HepG2 (cell line): Measurements from ENCODE around the gene ZDHHC7. TPM values are rescaled to one million over a fixed set of nuclear protein-coding genes. Genes with fewer than 3 reads are reported as not detected.

Source experiments
- AKAP8 ChIP-seq: sonication (generic); formaldehyde crosslinking; IDR thresholded peaks from 2 replicates; pipeline ENCODE4 v1.5.1; 2020; ENCODE audit warnings: mild to moderate bottlenecking, missing genetic modification reagents
- DZIP1 ChIP-seq: sonication (generic); formaldehyde crosslinking; IDR thresholded peaks from 2 replicates; pipeline ENCODE4 v1.5.0; 2020; ENCODE audit warnings: mild to moderate bottlenecking, missing genetic modification reagents
- KLF6 ChIP-seq: IDR thresholded peaks from 2 replicates; pipeline ENCODE4 v1.8.0; 2016; ENCODE audit warnings: missing biosample characterization, missing genetic modification reagents
- MTERF4 ChIP-seq: sonication (generic); formaldehyde crosslinking; IDR thresholded peaks from 2 replicates; pipeline ENCODE4 v1.8.0; 2023; ENCODE audit warnings: mild to moderate bottlenecking, missing genetic modification reagents
- PHF20 ChIP-seq: sonication (generic); formaldehyde crosslinking; IDR thresholded peaks from 2 replicates; pipeline ENCODE4 v1.5.0; 2020; ENCODE audit warnings: mild to moderate bottlenecking, missing genetic modification reagents
- PRDM4 ChIP-seq: sonication (generic); formaldehyde crosslinking; IDR thresholded peaks from 2 replicates; pipeline ENCODE4 v1.9.0; 2021; ENCODE audit warnings: missing genetic modification reagents, borderline replicate concordance
- REPIN1 ChIP-seq: sonication (generic); formaldehyde crosslinking; IDR thresholded peaks from 2 replicates; pipeline ENCODE4 v1.8.0; 2022; ENCODE audit warnings: missing genetic modification reagents, low read depth, mild to moderate bottlenecking, borderline replicate concordance
- TGIF2 ChIP-seq: IDR thresholded peaks from 2 replicates; pipeline ENCODE4 v1.6.1; 2016; ENCODE audit warnings: control low read depth, missing compliant biosample characterization
- ZBTB2 ChIP-seq: sonication (generic); formaldehyde crosslinking; IDR thresholded peaks from 2 replicates; pipeline ENCODE4 v1.8.0; 2022; ENCODE audit warnings: low read depth, missing genetic modification reagents
- ZNF225 ChIP-seq: sonication (generic); formaldehyde crosslinking; IDR thresholded peaks from 2 replicates; pipeline ENCODE4 v1.4.0; 2020; ENCODE audit warnings: mild to moderate bottlenecking, missing genetic modification reagents
- ZNF235 ChIP-seq: sonication (generic); formaldehyde crosslinking; IDR thresholded peaks from 2 replicates; pipeline ENCODE4 v1.8.1; 2023; ENCODE audit warnings: mild to moderate bottlenecking, missing genetic modification reagents, borderline replicate concordance
- ZNF260 ChIP-seq: sonication (generic); formaldehyde crosslinking; IDR thresholded peaks from 2 replicates; pipeline ENCODE4 v1.4.0; 2020; ENCODE audit warnings: missing genetic modification reagents, low read depth, mild to moderate bottlenecking, borderline replicate concordance
- ZNF441 ChIP-seq: sonication (generic); formaldehyde crosslinking; IDR thresholded peaks from 2 replicates; pipeline ENCODE4 v1.7.0; 2021; ENCODE audit warnings: missing genetic modification reagents, borderline replicate concordance
- ZNF512 ChIP-seq: sonication (generic); formaldehyde crosslinking; IDR thresholded peaks from 2 replicates; pipeline ENCODE4 v1.4.0; 2020; ENCODE audit warnings: mild to moderate bottlenecking, missing genetic modification reagents
- ZNF629 ChIP-seq: sonication (generic); formaldehyde crosslinking; conservative IDR thresholded peaks from 2 replicates; pipeline ENCODE4 v1.5.0; 2020; ENCODE audit warnings: missing genetic modification reagents
- ZNF660 ChIP-seq: sonication (generic); formaldehyde crosslinking; IDR thresholded peaks from 2 replicates; pipeline ENCODE4 v1.5.1; 2020; ENCODE audit warnings: mild to moderate bottlenecking, low read depth, missing genetic modification reagents, borderline replicate concordance
- ZNF674 ChIP-seq: sonication (generic); formaldehyde crosslinking; IDR thresholded peaks from 2 replicates; pipeline ENCODE4 v1.5.0; 2020; ENCODE audit warnings: low read depth, mild to moderate bottlenecking, missing genetic modification reagents
- ZNF737 ChIP-seq: sonication (generic); formaldehyde crosslinking; IDR thresholded peaks from 2 replicates; pipeline ENCODE4 v1.5.0; 2020; ENCODE audit warnings: missing genetic modification reagents, mild to moderate bottlenecking, borderline replicate concordance
- ZNF878 ChIP-seq: sonication (generic); formaldehyde crosslinking; IDR thresholded peaks from 2 replicates; pipeline ENCODE4 v1.8.1; 2023; ENCODE audit warnings: mild to moderate bottlenecking, missing genetic modification reagents, moderate library complexity
- polyA plus RNA-seq, 8 experiments: library from polyadenylated mRNA; depleted of rRNA in 3 of 8; stranded (reverse) in 7 of 8; unstranded in 1 of 8; fragments of >200 nt; fragmentation: Illumina TruSeq in 4 of 8; extraction: Trizol in 4 of 8; gene quantifications; 2 replicates each; pipeline versions ENCODE4 v1.2.1 to v1.2.3, GENCODE V29; 2011 to 2016; ENCODE audit warnings: low read depth in 4 of 8, missing spikeins in 1 of 8, mixed read lengths in 1 of 8; ENCODE audit not compliant: insufficient read depth in 1 of 8
- total RNA-seq, 5 experiments: library from RNA; depleted of rRNA; stranded (reverse); fragments of >200 nt; fragmentation: Illumina TruSeq; extraction: Trizol; gene quantifications; 2 replicates each; pipeline ENCODE4 v1.2.3, GENCODE V29; 2016; ENCODE audit warnings: low read depth in 1 of 5

Gene ZDHHC7
- total and polyA plus RNA-seq, 2 of the 13 experiments (the other 11 are each of a cell fraction or from before 2014, with no cell fraction given), result 46.8 to 67.6 TPM

- TF ChIP-seq DZIP1 (CRISPR knock-in tag) (peak; percentile 81; the same call in 1 of the 2 replicates), ZNF737 (peak; percentile 75), TGIF2 (peak; percentile 65; the same call in 1 of the 2 replicates), ZNF512 (CRISPR knock-in tag) (0 out of 2 replicates have a peak, but pooled peaks have one; percentile 72), ZBTB2 (CRISPR knock-in tag) (0 out of 2 replicates have a peak, but pooled peaks have one; percentile 33), ZNF660 (CRISPR knock-in tag) (no peak), REPIN1 (CRISPR knock-in tag) (peak; percentile 35; the same call in 1 of the 2 replicates), PHF20 (CRISPR knock-in tag) (0 out of 2 replicates have a peak, but pooled peaks have one; percentile 22), ZNF235 (CRISPR knock-in tag) (no peak), ZNF674 (CRISPR knock-in tag) (no peak), ZNF629 (CRISPR knock-in tag) (no peak), PRDM4 (CRISPR knock-in tag) (no peak), AKAP8 (CRISPR knock-in tag) (peak; percentile 78; the same call in 1 of the 2 replicates), ZNF878 (no peak), KLF6 (no peak), ZNF441 (CRISPR knock-in tag) (0 out of 2 replicates have a peak, but pooled peaks have one; percentile 38), ZNF225 (peak; percentile 73; the same call in 1 of the 2 replicates), MTERF4 (peak; percentile 24; the same call in 1 of the 2 replicates), ZNF260 (CRISPR knock-in tag) (no peak)
Observed at GRCh38 chr16:84924331-84925091, 86.8 kb downstream of the ZDHHC7 start (continued).
